Endodermal cell (in vitro differentiated cells): ENCODE data around the gene SLC6A1. TPM values are rescaled to one million over a fixed set of nuclear protein-coding genes. Genes with fewer than 3 reads are reported as not detected.

Source experiments
- DNase-seq: peaks from one replicate; pipeline ENCODE4 v3.0.0-alpha.2; 2017
- H3K27ac ChIP-seq: 2 replicates; pipeline ENCODE4 v1.5.1; 2013; ENCODE audit warnings: mild to moderate bottlenecking, low read depth, low read length, moderate library complexity
- H3K27me3 ChIP-seq: 2 replicates; pipeline ENCODE4 v1.6.1; 2013; ENCODE audit warnings: mild to moderate bottlenecking, low read length, moderate library complexity; ENCODE audit not compliant: insufficient read depth, control insufficient read depth, poor library complexity, severe bottlenecking
- H3K36me3 ChIP-seq: 2 replicates; pipeline ENCODE4 v1.7.0; 2013; ENCODE audit warnings: mild to moderate bottlenecking, low read length, moderate library complexity; ENCODE audit not compliant: control insufficient read depth, insufficient read depth
- H3K4me1 ChIP-seq: one replicate; pipeline ENCODE4 v1.7.0; 2013; ENCODE audit warnings: low read length; ENCODE audit not compliant: control insufficient read depth, insufficient read depth
- H3K4me3 ChIP-seq: 2 replicates; pipeline ENCODE4 v1.5.1; 2013; ENCODE audit warnings: mild to moderate bottlenecking, low read length, moderate library complexity
- H3K9ac ChIP-seq: 2 replicates; pipeline ENCODE4 v1.6.1; 2013; ENCODE audit warnings: mild to moderate bottlenecking, low read length, moderate library complexity; ENCODE audit not compliant: poor library complexity, severe bottlenecking; ENCODE audit errors: extremely low read depth
- H3K9me3 ChIP-seq: 2 replicates; pipeline ENCODE4 v1.6.1; 2013; ENCODE audit warnings: mild to moderate bottlenecking, low read length, moderate library complexity; ENCODE audit not compliant: control insufficient read depth
- H3K27ac Mint-ChIP-seq: 2 replicates; pipeline ENCODE4 v1.8.0; 2020; ENCODE audit warnings: mixed read lengths
- H3K27me3 Mint-ChIP-seq: 2 replicates; pipeline ENCODE4 v1.8.0; 2021; ENCODE audit warnings: mild to moderate bottlenecking, mixed read lengths; ENCODE audit not compliant: insufficient read depth
- H3K36me3 Mint-ChIP-seq: 2 replicates; pipeline ENCODE4 v1.8.0; 2020; ENCODE audit warnings: low read depth, mixed read lengths
- H3K4me1 Mint-ChIP-seq: 2 replicates; pipeline ENCODE4 v1.8.0; 2020; ENCODE audit warnings: mixed read lengths
- H3K4me3 Mint-ChIP-seq: 2 replicates; pipeline ENCODE4 v1.8.0; 2020; ENCODE audit warnings: mild to moderate bottlenecking, moderate library complexity, mixed read lengths
- H3K9me3 Mint-ChIP-seq: 2 replicates; pipeline ENCODE4 v1.8.0; 2020; ENCODE audit warnings: mild to moderate bottlenecking, mixed read lengths
- CTCF ChIP-seq: fragments of 200-600 bp; sonication (generic); conservative IDR thresholded peaks from 2 replicates; pipeline ENCODE4 v1.5.0; 2021; ENCODE audit warnings: antibody characterized with exemption, mild to moderate bottlenecking
- WGBS, 2 experiments: methylation state at CpG; one replicate each; pipeline versions ENCODE4 v1.1.5 to v1.1.7; 2013; ENCODE audit warnings: missing lambda C conversion rate in 2 of 2, mixed read lengths in 1 of 2; ENCODE audit not compliant: insufficient coverage in 1 of 2, insufficient read length in 1 of 2; 5-methylcytosine and 5-hydroxymethylcytosine counted together
- total RNA-seq, 2 donors: library from RNA; stranded (reverse); fragmentation: NEBNext Ultra II Directional in 1 of 2; extraction: Animal tissue kit (Norgen Biotek cat#: 25700) in 1 of 2; gene quantifications; 2 replicates in 1 of 2; 3 replicates in 1 of 2; pipeline ENCODE4 v1.2.1, GENCODE V29; 2021

Gene SLC6A1
- total RNA-seq, 2 donors from 2014 or later: 0.42 to 3.6 TPM

- H3K27ac ChIP-seq: no peak overlapping the region
- H3K27me3 ChIP-seq: no peaks in the 10 kb centered on the region
- no peak overlapping the region for H3K4me3 ChIP-seq
- H3K9me3 Mint-ChIP-seq: no peaks in the 10 kb centered on the region
- TF ChIP-seq CTCF: no peak
- H3K36me3 ChIP-seq: no peaks in the 10 kb centered on the region
- H3K4me3 Mint-ChIP-seq: no peak overlapping the region
- H3K36me3 Mint-ChIP-seq: no peaks in the 10 kb centered on the region
- DNase-seq: no peak
- H3K27ac Mint-ChIP-seq: no peak overlapping the region
- H3K4me1 ChIP-seq: no peaks in the 10 kb centered on the region
- H3K9ac ChIP-seq: no peak overlapping the region
- H3K9me3 ChIP-seq: no peaks in the 10 kb centered on the region
- 90 to 98% methylated on average over 5 to 15 of the region's 15 CpGs for WGBS, 2 experiments
- H3K27me3 Mint-ChIP-seq: no peaks in the 10 kb centered on the region
- H3K4me1 Mint-ChIP-seq: peaks cover 2% of the 10 kb centered on the region
These were observed 18.0 kb downstream of the SLC6A1 start for GRCh38 chr3:11010426-11011165.

GRCh38 chr3:11014253-11014652 is 21.7 kb downstream of the SLC6A1 start:
- DNase-seq: no peak
- no peak overlapping the region for H3K9ac ChIP-seq
- Mint-ChIP-seq H3K27ac (no peak overlapping the region), H3K27me3 (no peaks in the 10 kb centered on the region), H3K4me1 (no peaks in the 10 kb centered on the region), H3K4me3 (no peak overlapping the region), H3K36me3 (no peaks in the 10 kb centered on the region), H3K9me3 (no peaks in the 10 kb centered on the region)
- H3K36me3 ChIP-seq: no peaks in the 10 kb centered on the region
- no peak overlapping the region for H3K4me3 ChIP-seq
- no peaks in the 10 kb centered on the region for H3K4me1 ChIP-seq
- no peaks in the 10 kb centered on the region for H3K27me3 ChIP-seq
- H3K27ac ChIP-seq: no peak overlapping the region
- no peak for TF ChIP-seq CTCF
- H3K9me3 ChIP-seq: no peaks in the 10 kb centered on the region
- 93 to 100% methylated on average over 4 of the region's 4 CpGs for WGBS, 2 experiments

GRCh38 chr3:11014752-11015151 is 22.2 kb downstream of the SLC6A1 start:
- Mint-ChIP-seq H3K27ac (no peak overlapping the region), H3K27me3 (no peaks in the 10 kb centered on the region), H3K4me1 (no peaks in the 10 kb centered on the region), H3K4me3 (no peak overlapping the region), H3K36me3 (no peaks in the 10 kb centered on the region), H3K9me3 (no peaks in the 10 kb centered on the region)
- Histone ChIP-seq H3K27me3 (no peaks in the 10 kb centered on the region), H3K9ac (no peak overlapping the region), H3K27ac (no peak overlapping the region), H3K4me1 (no peaks in the 10 kb centered on the region), H3K4me3 (no peak overlapping the region), H3K36me3 (no peaks in the 10 kb centered on the region), H3K9me3 (no peaks in the 10 kb centered on the region)
- no peak for TF ChIP-seq CTCF
- no peak for DNase-seq
- 91 to 100% methylated on average over 7 to 14 of the region's 15 CpGs for WGBS, 2 experiments
